Measurements from ENCODE around the gene KLHL36. TPM values are rescaled to one million over a fixed set of nuclear protein-coding genes. Genes with fewer than 3 reads are reported as not detected.

Gene KLHL36
- total RNA-seq, 4 donors from 2014 or later: 52.3 to 119 (median 80.4) TPM

GRCh38 chr16:84614968-84615813 is 33.1 kb upstream of the KLHL36 start:
- no peak for TF ChIP-seq EP300 (IDR thresholded peaks at IDR 0.05)
- no peak for TF ChIP-seq CTCF (IDR thresholded peaks at IDR 0.05)
- no peak for TF ChIP-seq POLR2A (IDR thresholded peaks at IDR 0.05; ENCODE audit: low read depth)
- H3K9me3 ChIP-seq: no peaks in the 10 kb centered on the region
- H3K36me3 ChIP-seq: no peaks in the 10 kb centered on the region
- H3K27me3 ChIP-seq: peaks cover 0 to 9% (median 0%) of the 10 kb centered on the region in 4 donors
- peak overlapping the region in 1 of 4 donors; percentile 21 for H3K4me3 ChIP-seq
- H3K27ac ChIP-seq (replicated peaks in 1 of 4): no peak overlapping the region
- WGBS: 83% methylated on average over 20 of the region's 20 CpGs
- intact Hi-C loops (cut with DNase I): loop anchor here (5.0 kb wide), 1 partner anchor 83 kb away; no protein-coding TSS in a partner anchor
- DNase-seq (ENCODE audit: extremely low spot score): no peak
- peaks cover 27 to 75% (median 69%) of the 10 kb centered on the region in 4 donors for H3K4me1 ChIP-seq

- TF ChIP-seq EP300 (IDR thresholded peaks at IDR 0.05) (no peak), POLR2AphosphoS5 (IDR thresholded peaks at IDR 0.05) (no peak), POLR2A (IDR thresholded peaks at IDR 0.05; ENCODE audit: low read depth) (no peak), CTCF (IDR thresholded peaks at IDR 0.05) (no peak)
- H3K36me3 ChIP-seq: no peaks in the 10 kb centered on the region
- peaks cover 21 to 63% (median 58%) of the 10 kb centered on the region in 4 donors for H3K4me1 ChIP-seq
- H3K4me3 ChIP-seq: peak overlapping the region; percentile 67 to 81 (median 74)
- H3K27me3 ChIP-seq: peaks cover 0 to 9% (median 0%) of the 10 kb centered on the region in 4 donors
- H3K9me3 ChIP-seq: no peaks in the 10 kb centered on the region
- WGBS: 31% methylated on average over 13 of the region's 13 CpGs
- intact Hi-C loops (cut with DNase I): loop anchor here (5.0 kb wide), 1 partner anchor 84 kb away; no protein-coding TSS in a partner anchor
- peak overlapping the region in 1 of 4 donors; percentile 69 for H3K27ac ChIP-seq (replicated peaks in 1 of 4)
- no peak for DNase-seq (ENCODE audit: extremely low spot score)
These were observed 31.8 kb upstream of the KLHL36 start for GRCh38 chr16:84616515-84616914.

GRCh38 chr16:84617041-84617790 is 31.1 kb upstream of the KLHL36 start:
- Histone ChIP-seq H3K36me3 (no peaks in the 10 kb centered on the region), H3K9me3 (no peaks in the 10 kb centered on the region), H3K4me1 (peaks cover 20 to 59% (median 54%) of the 10 kb centered on the region in 4 donors), H3K27ac (replicated peaks in 1 of 4) (peak overlapping the region; percentile 69 to 83 (median 78)), H3K27me3 (peaks cover 0 to 9% (median 0%) of the 10 kb centered on the region in 4 donors), H3K4me3 (peak overlapping the region; percentile 67 to 81 (median 74))
- intact Hi-C loops (cut with DNase I): loop anchor here (5.0 kb wide), 1 partner anchor 85 kb away; no protein-coding TSS in a partner anchor
- no peak for TF ChIP-seq EP300 (IDR thresholded peaks at IDR 0.05)
- TF ChIP-seq POLR2AphosphoS5 (IDR thresholded peaks at IDR 0.05): no peak
- no peak for TF ChIP-seq CTCF (IDR thresholded peaks at IDR 0.05)
- no peak for TF ChIP-seq POLR2A (IDR thresholded peaks at IDR 0.05; ENCODE audit: low read depth)
- DNase-seq (ENCODE audit: extremely low spot score): no peak
- 4% methylated on average over 31 of the region's 54 CpGs for WGBS

GRCh38 chr16:84617791-84618580 is 30.3 kb upstream of the KLHL36 start, which contains the start of gene COTL1:
TSS of gene COTL1 (minus strand) at chr16:84618078. CDS start at chr16:84617914, 164 bp downstream.
- Histone ChIP-seq H3K36me3 (no peaks in the 10 kb centered on the region), H3K4me3 (peak within 1 kb of the TSS; percentile 67 to 81 (median 74)), H3K9me3 (no peaks in the 10 kb centered on the region), H3K4me1 (peaks cover 20 to 59% (median 52%) of the 10 kb centered on the region in 4 donors), H3K27ac (replicated peaks in 1 of 4) (peak within 1 kb of the TSS; percentile 69 to 83 (median 78)), H3K27me3 (peaks cover 0 to 9% (median 0%) of the 10 kb centered on the region in 4 donors)
- intact Hi-C loops (cut with DNase I): loop anchor here (5.0 kb wide), 1 partner anchor 86 kb away; no protein-coding TSS in a partner anchor
- WGBS: 3% methylated on average over 12 of the region's 76 CpGs
- DNase-seq (ENCODE audit: extremely low spot score): peak; percentile 98
- no peak for TF ChIP-seq POLR2A (IDR thresholded peaks at IDR 0.05; ENCODE audit: low read depth)
- TF ChIP-seq POLR2AphosphoS5 (IDR thresholded peaks at IDR 0.05): peak; percentile 42 to 76
